UCSD-AML1 (cell line): ENCODE measurements around the gene GOSR2.
"Not testable (repeated sequence)": the region's sequence is repeated elsewhere in the genome, so short reads cannot be mapped to it uniquely, and the experiment has no call there.

Experiments used
- DNase-seq: peaks from one replicate; lab custom pipeline; 2025; ENCODE audit not compliant: unreplicated experiment; lab: John Stamatoyannopoulos, UW

GOSR2 gene

DNA sequence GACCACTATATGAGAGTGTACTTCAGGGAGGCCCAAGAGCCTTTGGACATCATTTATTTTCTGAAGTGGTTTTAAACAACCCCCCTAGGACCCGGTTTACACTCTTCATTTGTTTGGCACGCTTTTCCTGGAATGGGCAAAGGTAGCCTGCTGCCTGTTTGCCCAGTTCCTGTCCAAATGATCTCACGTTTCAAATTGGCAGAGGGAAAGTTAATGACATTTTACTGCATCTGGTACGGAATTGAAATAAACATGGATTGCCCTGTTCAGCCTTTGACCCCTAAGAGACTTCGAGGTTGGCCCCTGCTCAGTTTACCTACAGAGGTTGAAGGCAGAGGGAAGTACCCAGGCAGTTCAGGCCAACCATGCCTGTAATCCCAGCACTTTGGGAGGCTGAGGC is 61.9 kb downstream of the GOSR2 start:
- DNase-seq = no peak

DNA sequence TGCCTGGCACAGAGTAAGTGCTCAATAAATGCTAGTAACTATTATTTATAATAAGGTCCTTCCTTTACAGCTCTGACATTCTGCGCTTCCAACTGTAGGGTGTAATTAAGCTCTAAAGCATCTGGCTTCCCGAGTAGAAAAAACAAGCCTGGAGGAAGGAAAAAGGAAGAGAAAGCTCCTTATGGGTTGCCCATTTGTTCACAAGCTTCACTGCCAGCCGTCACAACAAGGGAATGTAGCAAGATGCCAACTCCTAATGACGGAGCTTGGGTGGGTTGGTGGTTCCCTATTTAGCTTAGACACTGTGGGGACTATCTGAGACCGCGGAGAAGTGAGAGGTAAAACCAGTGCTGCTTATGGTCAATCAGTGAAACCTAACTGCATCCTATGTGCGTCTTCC is 63.4 kb downstream of the GOSR2 start:
- no peak for DNase-seq

DNA sequence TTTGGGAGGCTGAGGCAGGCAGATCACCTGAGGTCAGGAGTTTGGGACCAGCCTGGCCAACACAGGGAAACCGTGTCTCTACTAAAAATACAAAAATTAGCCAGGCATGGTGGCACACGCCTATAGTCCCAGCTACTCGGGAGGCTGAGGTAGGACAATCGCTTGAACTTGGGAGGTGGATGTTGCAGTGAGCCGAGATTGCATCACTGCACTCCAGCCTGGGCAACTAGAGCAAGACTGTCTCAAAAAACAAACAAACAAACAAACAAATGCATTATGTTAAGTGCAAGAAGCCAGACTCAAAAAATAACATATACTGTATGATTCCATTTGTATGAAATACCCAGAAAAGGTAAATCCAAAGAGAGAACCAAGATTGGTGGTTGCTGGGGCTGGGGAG is 65.0 kb downstream of the GOSR2 start:
- DNase-seq = not testable (repeated sequence)

DNA sequence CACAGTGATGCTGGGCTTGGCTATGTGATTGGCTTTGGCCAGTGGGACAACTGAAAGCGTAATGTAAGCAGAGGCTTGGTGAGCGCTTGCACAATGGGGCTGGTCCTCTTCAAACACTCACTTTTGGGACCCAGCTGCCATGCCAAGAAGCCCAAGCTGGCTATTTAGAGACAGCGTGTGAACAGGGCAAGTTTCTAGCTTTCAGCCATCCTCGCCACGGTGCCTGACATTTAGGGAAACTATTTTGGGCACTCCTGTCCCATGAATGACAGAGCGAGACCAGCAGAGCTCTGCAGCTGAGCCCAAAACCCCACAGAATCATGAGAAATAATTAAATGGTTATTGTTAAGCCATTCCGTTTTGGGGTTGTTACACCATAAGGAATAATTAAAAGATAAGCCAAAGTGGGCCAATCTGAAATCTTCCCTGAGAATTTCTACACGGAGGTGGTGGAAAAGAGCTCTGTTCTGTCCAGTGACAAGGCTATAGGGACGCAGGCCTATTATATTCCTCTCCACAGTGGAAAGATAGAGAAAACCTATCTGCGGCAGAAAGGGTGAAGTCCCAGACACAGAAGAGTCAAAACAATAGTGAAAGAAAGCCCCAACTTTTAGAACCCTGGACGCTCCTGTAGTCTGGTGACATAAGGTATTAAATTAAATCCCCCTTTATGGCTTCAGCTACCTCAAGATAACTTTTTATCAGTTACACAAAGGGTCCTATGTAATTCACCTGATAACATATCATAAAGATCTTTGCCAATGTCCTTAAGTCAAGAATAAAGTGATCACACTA is 66.9 kb downstream of the GOSR2 start:
- DNase-seq = no peak

DNA sequence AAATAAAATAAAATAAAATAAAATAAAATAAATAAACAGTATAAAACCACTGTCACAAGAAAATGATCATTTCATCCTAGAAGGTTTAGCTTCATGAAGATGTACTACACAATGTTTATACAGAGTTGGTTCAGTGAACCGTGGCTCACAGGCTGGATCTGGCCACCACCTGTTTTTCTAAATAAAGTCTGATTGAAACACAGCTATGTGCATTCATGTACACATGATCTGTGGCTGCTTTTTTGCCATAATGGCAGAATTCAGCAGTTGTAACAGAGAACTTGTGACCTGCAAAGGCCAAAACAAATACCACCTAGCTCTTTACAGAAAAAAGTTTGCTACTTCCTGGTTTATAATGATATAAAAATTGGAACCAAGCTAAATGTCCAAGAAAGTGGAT is 68.7 kb downstream of the GOSR2 start:
- no peak for DNase-seq
